Motor neuron (in vitro differentiated cells): Measurements from ENCODE around the gene XKR7. TPM values are rescaled to one million over a fixed set of nuclear protein-coding genes. Genes with fewer than 3 reads are reported as not detected.
A peak's percentile ranks its signal among the peaks of the same experiment; 100 is the strongest.
"Not testable (repeated sequence)": the region's sequence is repeated elsewhere in the genome, so short reads cannot be mapped to it uniquely, and the experiment has no call there.

Source experiments
- ATAC-seq, 8 experiments: fragments of 200-7000 bp; cut with Tn5 transposase; replicated peaks in 6 of 8; 2 replicates each; pipeline ENCODE4 v1.8.0; 2021; ENCODE audit warnings: mild to moderate bottlenecking in 8 of 8, moderate library complexity in 8 of 8
- H3K27ac ChIP-seq, 2 donors: fragments of 250-450 bp; sonication (Bioruptor Pico); 2 replicates each; pipeline ENCODE4 v1.9.0; 2021; ENCODE audit warnings: antibody characterized with exemption in 2 of 2, mild to moderate bottlenecking in 2 of 2, moderate library complexity in 1 of 2
- H3K4me1 ChIP-seq, 2 donors: fragments of 250-450 bp; sonication (Bioruptor Pico); replicated peaks in 1 of 2; 2 replicates each; pipeline ENCODE4 v1.6.1; 2021; ENCODE audit warnings: antibody characterized with exemption in 2 of 2, mild to moderate bottlenecking in 2 of 2, moderate library complexity in 1 of 2
- H3K4me3 ChIP-seq, 5 donors: fragments of 250-450 bp; sonication (Bioruptor Pico); 2 replicates each; pipeline ENCODE4 v1.9.0; 2021; ENCODE audit warnings: antibody characterized with exemption in 5 of 5, mild to moderate bottlenecking in 5 of 5, moderate library complexity in 4 of 5
- WGBS, 10 experiments: fragments of 450-650 bp; shearing (Covaris generic); methylation state at CpG; one replicate each; pipeline ENCODE4 v1.0.0; 2022; 5-methylcytosine and 5-hydroxymethylcytosine counted together
- in situ Hi-C, 9 experiments: fragments of 400-800 bp; cut with MboI; loops; one replicate each; pipeline ENCODE4 v1.15.0; 2021; ENCODE audit warnings: low sequenced_read_pairs in 9 of 9, low pct_unique_long_range_greater_than_20kb in 2 of 9; ENCODE audit not compliant: unreplicated experiment in 9 of 9
- total RNA-seq, 8 experiments: library from RNA; unstranded; fragments of 300-600 nt; gene quantifications; 2 replicates each; pipeline versions ENCODE4 v1.2.3 to v1.2.4, GENCODE V29; 2022

Gene XKR7, protein sequence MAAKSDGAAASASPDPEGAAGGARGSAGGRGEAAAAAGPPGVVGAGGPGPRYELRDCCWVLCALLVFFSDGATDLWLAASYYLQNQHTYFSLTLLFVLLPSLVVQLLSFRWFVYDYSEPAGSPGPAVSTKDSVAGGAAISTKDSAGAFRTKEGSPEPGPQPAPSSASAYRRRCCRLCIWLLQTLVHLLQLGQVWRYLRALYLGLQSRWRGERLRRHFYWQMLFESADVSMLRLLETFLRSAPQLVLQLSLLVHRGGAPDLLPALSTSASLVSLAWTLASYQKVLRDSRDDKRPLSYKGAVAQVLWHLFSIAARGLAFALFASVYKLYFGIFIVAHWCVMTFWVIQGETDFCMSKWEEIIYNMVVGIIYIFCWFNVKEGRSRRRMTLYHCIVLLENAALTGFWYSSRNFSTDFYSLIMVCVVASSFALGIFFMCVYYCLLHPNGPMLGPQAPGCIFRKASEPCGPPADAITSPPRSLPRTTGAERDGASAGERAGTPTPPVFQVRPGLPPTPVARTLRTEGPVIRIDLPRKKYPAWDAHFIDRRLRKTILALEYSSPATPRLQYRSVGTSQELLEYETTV
- 10 to 100 TPM in 4 of 8 experiments, 1 to 10 TPM in 2, under 1 TPM in 2; 0.13 to 35.6 (median 9.1) TPM for total RNA-seq

GRCh38 chr20:31967830-31968249, at the start of gene XKR7:
Gene XKR7 (plus strand): TSS chr20:31968151. CDS start chr20:31968176, 25 bp downstream.
- Histone ChIP-seq H3K4me1 (peaks cover 7 to 33% of the 10 kb centered on the region in 2 donors), H3K27ac (peak within 1 kb of the TSS; percentile 57 to 73), H3K4me3 (peak within 1 kb of the TSS; percentile 59 to 91 (median 71))
- no CpG with 5 or more reads among the region's 38 CpGs for WGBS, 10 experiments
- peak; percentile 22 to 83 (median 76) for ATAC-seq
- in situ Hi-C loops: loop anchor here in 2 of 9 experiments (25.0 kb wide), 2 partner anchors 94 to 106 kb away; partner anchors contain the start of genes DUSP15 (in 1 of the 2), HCK (in 1 of the 2) and TTLL9 (in 1 of the 2)

GRCh38 chr20:31918466-31919105, 49.4 kb upstream of the XKR7 start:
- ATAC-seq: no peak
- Histone ChIP-seq H3K4me3 (no peak overlapping the region), H3K27ac (no peak overlapping the region), H3K4me1 (peaks cover 0 to 5% of the 10 kb centered on the region in 2 donors)
- in situ Hi-C loops: no loop called here
- WGBS, 10 experiments: 60 to 95% (median 86%) methylated on average over 1 to 6 of the region's 7 CpGs; no CpG with 5 or more reads in 4 of the 10 experiments

- H3K27ac ChIP-seq: no peak overlapping the region
- no peak overlapping the region for H3K4me3 ChIP-seq
- in situ Hi-C loops: no loop called here
- ATAC-seq: peak in 6 of 8 experiments; percentile 21 to 89 (median 45)
- WGBS, 10 experiments: 0 to 54% (median 15%) methylated on average over 1 to 6 of the region's 6 CpGs; no CpG with 5 or more reads in 4 of the 10 experiments
- peaks cover 0 to 5% of the 10 kb centered on the region in 2 donors for H3K4me1 ChIP-seq
These were observed 48.4 kb upstream of the XKR7 start for GRCh38 chr20:31919410-31920155.

- H3K27ac ChIP-seq: no peak overlapping the region
- peaks cover 0 to 5% of the 10 kb centered on the region in 2 donors for H3K4me1 ChIP-seq
- in situ Hi-C loops: no loop called here
- ATAC-seq: peak in 3 of 8 experiments; percentile 6 to 26 (median 19)
- no peak overlapping the region for H3K4me3 ChIP-seq
- 17 to 95% (median 80%) methylated on average over 1 to 3 of the region's 11 CpGs; no CpG with 5 or more reads in 7 of the 10 experiments for WGBS, 10 experiments
These were observed 47.6 kb upstream of the XKR7 start for GRCh38 chr20:31920275-31920855.

GRCh38 chr20:31921480-31921879, 46.5 kb upstream of the XKR7 start:
- not testable (repeated sequence) for ATAC-seq

GRCh38 chr20:31922181-31922580, 45.8 kb upstream of the XKR7 start:
- H3K27ac ChIP-seq: no peak overlapping the region
- ATAC-seq: no peak
- peaks cover 0 to 5% of the 10 kb centered on the region in 2 donors for H3K4me1 ChIP-seq
- no peak overlapping the region for H3K4me3 ChIP-seq
- in situ Hi-C loops: no loop called here
- 83 to 100% (median 100%) methylated on average over 1 to 2 of the region's 4 CpGs; no CpG with 5 or more reads in 7 of the 10 experiments for WGBS, 10 experiments

More at GRCh38 chr20:31921480-31921879, 46.5 kb upstream of the XKR7 start:
- no CpG with 5 or more reads among the region's 5 CpGs for WGBS, 10 experiments
- in situ Hi-C loops, H3K4me3 ChIP-seq, H3K4me1 ChIP-seq, H3K27ac ChIP-seq: not testable (repeated sequence)

DNA sequence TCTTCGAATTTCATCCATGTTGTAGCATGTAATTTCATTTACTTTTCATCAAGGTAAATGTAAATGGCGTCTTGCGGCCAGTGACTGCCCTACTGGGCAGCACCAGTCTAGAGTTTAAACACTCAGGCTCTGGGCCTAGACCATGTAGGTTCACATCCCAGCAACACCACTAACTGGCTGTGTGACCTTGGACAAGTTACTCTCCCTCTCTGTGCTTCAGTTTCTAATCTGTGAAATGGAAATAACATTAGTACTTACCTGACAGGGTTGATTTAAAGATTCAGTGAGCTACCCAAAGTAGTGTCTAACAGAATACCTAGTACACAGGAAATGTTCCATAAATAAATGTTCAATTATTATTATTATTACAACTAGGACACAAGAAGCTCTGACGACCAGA, 45.4 kb upstream of the XKR7 start:
- Histone ChIP-seq H3K27ac (no peak overlapping the region), H3K4me3 (no peak overlapping the region), H3K4me1 (peaks cover 0 to 5% of the 10 kb centered on the region in 2 donors)
- 33 to 100% (median 77%) methylated on average over 1 to 4 of the region's 4 CpGs; no CpG with 5 or more reads in 2 of the 10 experiments for WGBS, 10 experiments
- no peak for ATAC-seq
- in situ Hi-C loops: no loop called here

DNA sequence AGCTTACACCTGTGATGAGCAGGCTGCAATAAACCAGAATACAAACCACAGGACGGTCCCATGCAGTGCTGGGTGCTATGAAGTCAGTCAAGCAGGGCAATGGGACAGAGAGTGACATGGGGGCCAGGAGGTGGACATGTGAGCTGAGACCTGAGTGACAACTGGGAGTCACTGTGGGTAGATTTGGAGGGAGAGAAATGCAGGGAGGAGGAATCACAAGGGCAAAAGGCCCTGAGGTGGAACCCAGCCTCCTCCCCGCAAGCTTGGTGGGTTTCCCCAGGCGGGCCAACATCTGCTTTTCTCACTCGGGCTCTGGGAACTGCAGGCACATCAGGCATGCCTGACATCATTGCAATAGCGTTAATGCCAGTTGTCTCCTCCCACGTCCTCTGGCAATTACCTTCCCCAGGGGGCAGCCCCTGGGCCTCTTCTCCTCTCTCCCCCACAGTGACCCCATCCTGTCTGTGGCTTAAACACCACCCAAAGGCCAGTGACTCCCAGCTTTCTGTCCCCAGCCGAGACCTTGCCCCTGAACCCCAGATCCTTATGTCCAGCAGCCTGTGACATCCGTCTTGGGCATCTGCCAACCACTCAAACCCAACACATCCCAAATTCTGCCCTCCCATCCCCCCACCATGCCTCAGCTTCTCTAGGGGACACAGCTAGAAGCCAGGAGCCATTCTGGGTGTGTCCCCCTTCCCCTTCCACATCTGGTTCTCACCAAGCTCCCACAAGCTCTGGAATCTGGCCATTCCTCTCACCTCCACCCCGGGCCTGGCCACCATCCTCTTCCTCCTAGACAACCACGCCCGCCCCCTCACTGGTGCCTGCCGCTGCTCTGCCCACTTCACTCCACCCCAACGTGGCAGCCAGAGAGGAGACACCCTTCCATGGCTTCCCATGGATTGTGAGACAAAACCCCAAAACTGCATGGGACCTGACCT, 44.3 kb upstream of the XKR7 start:
- ATAC-seq: peak in 3 of 8 experiments; percentile 7 to 17 (median 14)
- WGBS, 10 experiments: 4 to 100% (median 80%) methylated on average over 1 to 6 of the region's 13 CpGs; no CpG with 5 or more reads in 5 of the 10 experiments
- no peak overlapping the region for H3K4me3 ChIP-seq
- no peak overlapping the region for H3K27ac ChIP-seq
- in situ Hi-C loops: no loop called here
- H3K4me1 ChIP-seq: no peaks in the 10 kb centered on the region

DNA sequence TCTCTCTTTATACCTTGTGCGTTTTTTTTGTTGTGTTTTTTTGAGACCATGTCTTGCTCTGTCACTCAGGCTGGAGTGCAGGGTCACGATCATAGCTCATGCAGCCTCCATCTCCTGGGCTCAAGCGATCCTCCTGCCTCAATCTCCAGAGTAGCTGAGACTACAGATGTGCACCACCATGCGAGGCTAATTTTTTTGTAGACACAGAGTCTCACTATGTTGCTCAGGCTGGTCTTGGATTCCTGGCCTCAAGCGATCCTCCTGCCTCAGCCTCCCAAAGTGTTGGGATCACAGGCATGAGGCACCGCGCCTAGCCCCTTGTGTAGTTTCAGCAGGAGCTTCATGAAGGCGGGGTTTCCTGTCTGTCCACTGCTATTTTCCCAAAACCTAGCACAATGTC, 43.4 kb upstream of the XKR7 start:
- no peak for ATAC-seq
- Histone ChIP-seq H3K27ac (no peak overlapping the region), H3K4me1 (no peaks in the 10 kb centered on the region), H3K4me3 (no peak overlapping the region)
- WGBS, 10 experiments: 80 to 100% (median 100%) methylated on average over 1 to 5 of the region's 8 CpGs; no CpG with 5 or more reads in 2 of the 10 experiments
- in situ Hi-C loops: no loop called here

GRCh38 chr20:31925631-31926030, 42.3 kb upstream of the XKR7 start:
- WGBS, 10 experiments: 55 to 65% (median 61%) methylated on average over 2 to 8 of the region's 9 CpGs; no CpG with 5 or more reads in 5 of the 10 experiments
- no peaks in the 10 kb centered on the region for H3K4me1 ChIP-seq
- no peak overlapping the region for H3K27ac ChIP-seq
- in situ Hi-C loops: no loop called here
- H3K4me3 ChIP-seq: no peak overlapping the region
- no peak for ATAC-seq

GRCh38 chr20:31926493-31926892, 41.5 kb upstream of the XKR7 start:
- ATAC-seq: no peak
- Histone ChIP-seq H3K4me1 (no peaks in the 10 kb centered on the region), H3K27ac (no peak overlapping the region), H3K4me3 (no peak overlapping the region)
- in situ Hi-C loops: no loop called here
- WGBS, 10 experiments: 40 to 100% (median 94%) methylated on average over 1 to 2 of the region's 2 CpGs; no CpG with 5 or more reads in 1 of the 10 experiments
